Keratinocyte (primary cell): Measurements from ENCODE around the gene OR51G1. TPM values are rescaled to one million over a fixed set of nuclear protein-coding genes. Genes with fewer than 3 reads are reported as not detected.

Source experiments
- DNase-seq: peaks from one replicate; pipeline ENCODE4 v3.0.0-alpha.2; 2011; ENCODE audit warnings: low read depth, missing footprints, low spot score
- FAIRE-seq: peaks from 2 replicates; lab custom pipeline; 2011; peaks lifted over from hg19 to GRCh38; lab: Jason Lieb, UNC
- H2AFZ ChIP-seq: 2 replicates; pipeline ENCODE4 v1.6.0; 2012; ENCODE audit warnings: low read length, control low read depth, inconsistent platforms; ENCODE audit not compliant: control insufficient read depth
- H3K27ac ChIP-seq: 2 replicates; pipeline ENCODE4 v1.5.1; 2011; ENCODE audit warnings: low read length; ENCODE audit not compliant: control insufficient read depth, insufficient read depth
- H3K27me3 ChIP-seq: 3 replicates; pipeline ENCODE4 v1.6.0; 2011; ENCODE audit warnings: low read length; ENCODE audit not compliant: control insufficient read depth, insufficient read depth; ENCODE audit errors: extremely low read depth
- H3K36me3 ChIP-seq, 2 experiments: 2 replicates in 1 of 2; 3 replicates in 1 of 2; pipeline ENCODE4 v1.5.1; 2011; ENCODE audit warnings: low read length in 2 of 2, mild to moderate bottlenecking in 1 of 2; ENCODE audit not compliant: control insufficient read depth in 2 of 2, insufficient read depth in 2 of 2; ENCODE audit errors: extremely low read depth in 1 of 2
- H3K4me1 ChIP-seq: 3 replicates; pipeline ENCODE4 v1.5.1; 2011; ENCODE audit warnings: low read length; ENCODE audit not compliant: control insufficient read depth, insufficient read depth; ENCODE audit errors: extremely low read depth
- H3K4me2 ChIP-seq: 3 replicates; pipeline ENCODE4 v1.6.0; 2011; ENCODE audit warnings: low read depth, low read length; ENCODE audit not compliant: control insufficient read depth, insufficient read depth; ENCODE audit errors: extremely low read depth
- H3K4me3 ChIP-seq, 3 experiments: fragments of 200-600 bp in 1 of 3; sonication (generic) in 1 of 3; 2 replicates in 2 of 3; 3 replicates in 1 of 3; pipeline ENCODE4 v1.5.1; 2011 to 2016; ENCODE audit warnings: low read length in 3 of 3, mild to moderate bottlenecking in 3 of 3, control low read depth in 2 of 3, inconsistent platforms in 1 of 3, low read depth in 1 of 3, mixed read lengths in 1 of 3, mixed run types in 1 of 3, moderate library complexity in 1 of 3; ENCODE audit not compliant: control insufficient read depth in 2 of 3, insufficient read depth in 2 of 3; ENCODE audit errors: extremely low read depth in 1 of 3
- H3K79me2 ChIP-seq: 2 replicates; pipeline ENCODE4 v1.6.0; 2012; ENCODE audit warnings: low read length; ENCODE audit not compliant: control insufficient read depth, insufficient read depth
- H3K9ac ChIP-seq: 3 replicates; pipeline ENCODE4 v1.6.0; 2011; ENCODE audit warnings: low read length; ENCODE audit not compliant: control insufficient read depth, insufficient read depth; ENCODE audit errors: extremely low read depth
- H3K9me1 ChIP-seq: 3 replicates; pipeline ENCODE4 v1.6.0; 2011; ENCODE audit warnings: low read length; ENCODE audit not compliant: control insufficient read depth, insufficient read depth; ENCODE audit errors: extremely low read depth
- H3K9me3 ChIP-seq: 2 replicates; pipeline ENCODE4 v1.5.1; 2012; ENCODE audit warnings: low read depth, low read length; ENCODE audit not compliant: control insufficient read depth
- H4K20me1 ChIP-seq: 3 replicates; pipeline ENCODE4 v1.6.0; 2011; ENCODE audit warnings: low read length; ENCODE audit not compliant: control insufficient read depth, insufficient read depth; ENCODE audit errors: extremely low read depth
- CTCF ChIP-seq, 3 experiments: IDR thresholded peaks in 1 of 3; conservative IDR thresholded peaks in 1 of 3; optimal IDR thresholded peaks in 1 of 3; 2 replicates in 2 of 3; 3 replicates in 1 of 3; pipeline versions ENCODE3 to v1.5.1; 2011; ENCODE audit warnings: low read length in 3 of 3, mild to moderate bottlenecking in 3 of 3, moderate library complexity in 2 of 3, control low read depth in 1 of 3, inconsistent platforms in 1 of 3; ENCODE audit not compliant: insufficient read depth in 2 of 3; ENCODE audit errors: extremely low read depth in 1 of 3
- EZH2 ChIP-seq: IDR thresholded peaks from one replicate; pipeline ENCODE4 v1.6.1; 2012; ENCODE audit warnings: inconsistent platforms, mild to moderate bottlenecking, low read length, moderate library complexity
- dilution Hi-C: fragments of 300-500 bp; cut with MboI; formaldehyde crosslinking; loops from one replicate; pipeline ENCODE4 v1.7.0; 2020; ENCODE audit warnings: low sequenced_read_pairs; ENCODE audit not compliant: extremely low pct_ligation_motif_present
- polyA plus RNA-seq, 5 experiments: library from polyadenylated mRNA; depleted of rRNA in 3 of 5; stranded (reverse) in 3 of 5; stranded (forward) in 1 of 5; unstranded in 1 of 5; fragments of >200 nt; gene quantifications; 1 replicate in 1 of 5; 2 replicates in 3 of 5; 3 replicates in 1 of 5; pipeline versions ENCODE4 v1.2.1 to v1.2.3, GENCODE V29; 2011 to 2012; ENCODE audit warnings: missing spikeins in 2 of 5, low read depth in 1 of 5, low replicate concordance in 1 of 5

The OR51G1 gene
- polyA plus RNA-seq, 1 donor (not counting 4 experiments of a cell fraction or from before 2014, with no cell fraction given) = not detected

GRCh38 chr11:4881188-4881587 lies 43.0 kb downstream of the OR51G1 start:
- Histone ChIP-seq H3K4me3 (no peak overlapping the region), H3K27me3 (no peaks in the 10 kb centered on the region), H3K9ac (no peak overlapping the region), H3K4me1 (no peaks in the 10 kb centered on the region), H3K79me2 (no peaks in the 10 kb centered on the region), H3K36me3 (no peaks in the 10 kb centered on the region), H2AFZ (no peak overlapping the region), H3K9me3 (no peaks in the 10 kb centered on the region), H3K9me1 (no peaks in the 10 kb centered on the region), H4K20me1 (no peaks in the 10 kb centered on the region), H3K27ac (no peak overlapping the region), H3K4me2 (no peak overlapping the region)
- TF ChIP-seq EZH2 (no peak), CTCF (optimal IDR thresholded peaks at IDR 0.05 in 1 of 3, IDR thresholded peaks at IDR 0.05 in 1 of 3, conservative IDR thresholded peaks at IDR 0.05 in 1 of 3; ENCODE audit: extremely low read depth in 1 of 3, insufficient read depth in 2 of 3, low read length in 3 of 3) (no peak)
- DNase-seq (no peak), FAIRE-seq (no peak)
- dilution Hi-C loops = no loop called here

Other genes with a start within 250 kb of the OR51G1 start
- gene OR51E2, start 226.5 kb downstream of the OR51G1 start, polyA plus RNA-seq = 0.03 TPM in 2 of 3 replicates, not detected in the other
- gene MMP26, start 219.6 kb downstream of the OR51G1 start, polyA plus RNA-seq = not detected in 3 replicates
- gene OR51F1, start 154.4 kb downstream of the OR51G1 start, polyA plus RNA-seq = not detected in 3 replicates
- not detected in 3 replicates for gene OR52R1, start 120.0 kb downstream of the OR51G1 start, polyA plus RNA-seq
- gene OR51F2, start 103.0 kb downstream of the OR51G1 start, polyA plus RNA-seq = not detected in 3 replicates
- not detected in 3 replicates for gene OR51S1, start 75.1 kb downstream of the OR51G1 start, polyA plus RNA-seq
- not detected in 3 replicates for gene OR51T1, start 42.4 kb downstream of the OR51G1 start, polyA plus RNA-seq
- not detected in 3 replicates for gene OR51A7, start 20.6 kb downstream of the OR51G1 start, polyA plus RNA-seq
- not detected in 3 replicates for gene OR51G2, start 5.0 kb downstream of the OR51G1 start, polyA plus RNA-seq
- not detected in 3 replicates for gene OR51A4, start 23.3 kb upstream of the OR51G1 start, polyA plus RNA-seq
- gene OR51A2, start 31.4 kb upstream of the OR51G1 start, polyA plus RNA-seq = not detected in 3 replicates
- not detected in 3 replicates for gene OR51L1, start 70.5 kb upstream of the OR51G1 start, polyA plus RNA-seq
- not detected in 3 replicates for gene OR52J3, start 122.2 kb upstream of the OR51G1 start, polyA plus RNA-seq
- gene OR52E2, start 135.3 kb upstream of the OR51G1 start, polyA plus RNA-seq = not detected in 3 replicates
- gene OR52E1, start 145.2 kb upstream of the OR51G1 start, polyA plus RNA-seq = not detected in 3 replicates
- not detected in 3 replicates for gene OR52A5, start 214.0 kb upstream of the OR51G1 start, polyA plus RNA-seq
- not detected in 3 replicates for gene OR52A1, start 230.4 kb upstream of the OR51G1 start, polyA plus RNA-seq